D721Med (cell line): ENCODE results near the gene ACTL6A.
"Not testable (repeated sequence)": the region's sequence is repeated elsewhere in the genome, so short reads cannot be mapped to it uniquely, and the experiment has no call there.

Source experiments
- DNase-seq: peaks from one replicate; pipeline ENCODE4 v3.0.0; 2011; ENCODE audit warnings: low spot score; ENCODE audit not compliant: insufficient read length
- FAIRE-seq: peaks from 2 replicates; lab custom pipeline; 2011; peaks lifted over from hg19 to GRCh38; lab: Jason Lieb, UNC
- TF ChIP-seq, protein P1 (sequence below): IDR thresholded peaks from 2 replicates; pipeline ENCODE4 v1.5.1; 2012; ENCODE audit warnings: mild to moderate bottlenecking, control low read depth; ENCODE audit not compliant: insufficient read depth; ENCODE audit errors: missing control alignments

ACTL6A gene

DNA sequence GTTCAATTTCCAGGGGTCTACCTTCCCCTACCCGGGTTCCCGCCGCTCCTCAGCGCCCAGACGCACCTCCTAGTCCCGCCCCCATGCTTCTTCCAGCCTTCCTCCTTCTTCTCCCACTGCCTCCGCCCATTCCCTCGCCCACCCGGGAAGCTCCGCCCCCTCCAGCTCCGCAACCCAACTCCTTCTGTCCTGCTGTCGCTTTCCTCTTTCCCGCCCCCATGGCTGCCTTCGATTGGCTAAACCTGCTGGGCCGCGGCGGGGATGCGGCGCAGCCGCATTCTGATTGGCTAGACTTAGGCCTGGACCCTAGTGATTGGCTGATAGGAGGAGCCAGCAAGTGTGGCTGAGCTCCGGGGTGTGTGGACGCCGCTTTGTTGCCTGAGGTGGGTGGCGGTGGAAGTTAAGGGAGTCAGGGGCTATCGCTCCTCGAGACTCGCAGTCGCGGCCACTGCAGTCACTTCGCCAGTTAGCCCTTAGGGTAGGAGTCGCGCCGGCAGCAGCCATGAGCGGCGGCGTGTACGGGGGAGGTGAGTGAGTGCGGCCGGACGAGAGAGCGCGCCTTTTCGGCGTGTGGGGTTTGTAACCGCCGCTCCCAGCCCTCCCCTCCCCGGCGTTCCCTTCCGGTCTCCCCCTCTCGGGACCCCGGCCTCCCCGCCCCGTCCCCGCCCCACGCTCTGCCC is at the start of gene ACTL6A:
ACTL6A (plus strand) TSS at position 336 of the 680 bp plus-strand sequence; CDS start at position 503, 167 bp downstream.
- peak; percentile 81 for DNase-seq
- TF ChIP-seq, protein P1, sequence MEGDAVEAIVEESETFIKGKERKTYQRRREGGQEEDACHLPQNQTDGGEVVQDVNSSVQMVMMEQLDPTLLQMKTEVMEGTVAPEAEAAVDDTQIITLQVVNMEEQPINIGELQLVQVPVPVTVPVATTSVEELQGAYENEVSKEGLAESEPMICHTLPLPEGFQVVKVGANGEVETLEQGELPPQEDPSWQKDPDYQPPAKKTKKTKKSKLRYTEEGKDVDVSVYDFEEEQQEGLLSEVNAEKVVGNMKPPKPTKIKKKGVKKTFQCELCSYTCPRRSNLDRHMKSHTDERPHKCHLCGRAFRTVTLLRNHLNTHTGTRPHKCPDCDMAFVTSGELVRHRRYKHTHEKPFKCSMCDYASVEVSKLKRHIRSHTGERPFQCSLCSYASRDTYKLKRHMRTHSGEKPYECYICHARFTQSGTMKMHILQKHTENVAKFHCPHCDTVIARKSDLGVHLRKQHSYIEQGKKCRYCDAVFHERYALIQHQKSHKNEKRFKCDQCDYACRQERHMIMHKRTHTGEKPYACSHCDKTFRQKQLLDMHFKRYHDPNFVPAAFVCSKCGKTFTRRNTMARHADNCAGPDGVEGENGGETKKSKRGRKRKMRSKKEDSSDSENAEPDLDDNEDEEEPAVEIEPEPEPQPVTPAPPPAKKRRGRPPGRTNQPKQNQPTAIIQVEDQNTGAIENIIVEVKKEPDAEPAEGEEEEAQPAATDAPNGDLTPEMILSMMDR = no peak
- no peak for FAIRE-seq

DNA sequence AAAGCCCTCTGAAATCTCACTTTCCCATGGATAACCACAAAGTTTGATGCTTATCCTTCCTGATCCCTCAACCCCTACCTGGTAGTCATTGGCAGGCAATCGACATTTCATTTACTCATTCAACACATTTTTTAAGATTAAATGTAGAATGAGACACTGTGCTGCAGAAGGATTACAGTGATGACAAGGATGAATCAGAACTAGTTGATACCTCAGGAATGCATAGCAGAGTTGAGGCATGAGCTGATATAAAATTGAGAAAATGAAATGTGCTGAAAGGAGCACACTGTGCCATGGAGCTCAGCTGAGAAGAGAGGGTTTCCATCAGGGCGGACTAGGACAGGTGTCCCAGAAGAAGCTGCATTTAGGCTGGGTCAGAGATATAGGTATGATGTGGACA is 48.9 kb upstream of the ACTL6A start:
- no peak for FAIRE-seq
- no peak for DNase-seq
- TF ChIP-seq, protein P1 = no peak

DNA sequence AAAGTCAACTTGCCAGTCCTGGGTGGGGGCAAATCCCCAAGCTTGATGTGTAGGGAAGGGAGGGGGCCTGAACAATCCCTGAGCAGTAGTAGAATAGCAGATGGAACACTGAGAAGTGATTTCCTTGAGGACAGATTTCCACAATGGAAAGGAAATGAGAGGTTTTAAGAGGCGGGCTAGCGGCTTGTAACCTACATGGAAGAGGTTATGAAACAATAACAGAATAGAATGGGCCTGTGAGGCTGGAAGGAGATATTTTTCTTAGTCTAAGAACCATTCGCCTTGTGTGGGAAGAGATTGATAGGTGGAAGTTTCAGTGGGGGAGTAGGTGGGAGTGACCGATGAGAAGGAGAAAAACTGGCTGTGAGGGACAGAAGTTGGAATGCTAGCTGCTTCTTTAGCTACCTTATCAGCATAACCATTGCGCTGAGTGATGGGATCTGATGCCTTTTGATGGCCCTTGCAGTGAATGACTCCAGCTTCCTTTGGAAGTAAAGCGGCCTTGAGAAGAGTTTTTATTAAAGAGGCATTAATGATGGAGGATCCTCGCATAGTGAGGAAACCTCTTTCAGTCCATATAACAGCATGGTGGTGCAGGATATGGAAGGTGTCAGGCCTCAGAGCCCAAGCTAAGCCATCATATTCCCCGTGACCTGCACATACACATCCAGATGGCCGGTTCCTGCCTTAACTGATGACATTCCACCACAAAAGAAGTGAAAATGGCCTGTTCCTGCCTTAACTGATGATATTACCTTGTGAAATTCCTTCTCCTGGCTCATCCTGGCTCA is 46.1 kb upstream of the ACTL6A start:
- FAIRE-seq, DNase-seq: not testable (repeated sequence)

DNA sequence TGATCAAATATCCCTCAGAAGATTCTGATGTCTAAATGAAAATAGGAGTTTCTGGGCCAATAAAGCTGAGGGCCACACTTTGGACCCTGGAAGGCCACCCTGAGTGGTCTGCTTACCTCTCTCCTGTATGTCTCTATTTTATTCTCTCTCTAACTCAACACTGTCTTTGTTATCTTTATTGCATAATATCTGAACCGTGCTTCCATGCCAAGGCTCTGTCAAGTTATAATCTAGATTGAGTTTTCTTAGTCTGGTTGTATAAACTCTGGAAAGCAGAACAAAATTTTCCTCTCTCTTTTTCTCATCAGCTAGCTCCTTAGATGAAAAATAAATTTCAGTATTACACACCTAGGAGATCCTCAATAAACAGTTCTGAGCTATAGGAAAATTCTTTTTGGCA is 36.2 kb upstream of the ACTL6A start:
- FAIRE-seq (no peak), DNase-seq (no peak)
- TF ChIP-seq, protein P1 = no peak

GRCh38 chr3:179526989-179527391 is 35.7 kb upstream of the ACTL6A start:
- DNase-seq = no peak
- TF ChIP-seq, protein P1 = no peak
- FAIRE-seq = no peak

DNA sequence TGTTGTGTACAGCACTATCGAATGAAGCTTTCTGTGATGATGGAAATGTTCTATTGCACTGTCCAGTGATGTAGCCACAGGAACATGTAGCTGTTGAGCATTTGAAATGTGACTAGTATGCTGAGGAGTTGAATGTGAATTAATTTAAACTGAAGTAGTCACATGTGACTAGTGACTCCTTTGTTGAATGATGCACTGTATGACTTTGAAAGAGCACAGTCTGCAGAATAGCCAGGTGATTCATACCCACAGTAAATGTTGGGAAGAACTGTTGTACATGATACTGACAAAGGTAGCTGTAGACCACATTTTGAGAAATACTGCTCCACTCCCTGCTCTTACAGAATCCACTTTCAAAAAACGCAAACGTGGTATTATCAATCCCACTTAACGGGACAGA is 34.0 kb upstream of the ACTL6A start:
- TF ChIP-seq, protein P1 = no peak
- no peak for DNase-seq
- no peak for FAIRE-seq

DNA sequence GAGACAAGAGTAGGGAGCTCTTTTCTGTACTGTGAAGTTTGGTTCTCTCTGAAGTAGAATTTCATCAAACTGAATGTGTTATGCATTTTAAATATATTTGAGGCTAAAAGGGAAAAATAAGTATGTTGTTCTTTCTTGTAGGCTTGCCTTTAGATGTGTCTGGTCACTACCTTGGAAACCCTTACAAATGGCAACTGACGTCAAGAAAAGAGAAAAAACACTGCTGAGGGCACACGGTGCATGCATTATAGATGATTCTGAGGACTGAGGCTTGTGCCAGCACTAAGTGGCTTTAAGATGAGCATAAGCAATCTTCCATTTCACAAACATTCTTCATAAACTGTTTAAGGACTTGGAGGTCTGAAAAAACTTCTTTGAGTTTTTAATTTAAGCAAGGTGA is 31.1 kb upstream of the ACTL6A start:
- TF ChIP-seq, protein P1 = no peak
- FAIRE-seq (no peak), DNase-seq (no peak)
